Suprapubic skin (tissue), 4 donors: ENCODE measurements around the gene SLC25A15.

Experiments used
- EP300 ChIP-seq: sonication (generic); formaldehyde crosslinking; IDR thresholded peaks from one replicate; pipeline ENCODE4 v1.6.1; 2017; ENCODE audit warnings: antibody characterized with exemption
- POLR2A ChIP-seq, 2 donors: fragments of 450-650 bp; IDR thresholded peaks; one replicate each; pipeline ENCODE4 v1.6.1; 2017; ENCODE audit warnings: antibody characterized with exemption in 2 of 2, mild to moderate bottlenecking in 2 of 2, moderate library complexity in 2 of 2
- POLR2AphosphoS5 ChIP-seq, 3 donors: sonication (generic); formaldehyde crosslinking; IDR thresholded peaks; one replicate each; pipeline ENCODE4 v1.6.1; 2017; ENCODE audit warnings: antibody characterized with exemption in 3 of 3
- TF ChIP-seq, protein P1 (sequence below), 2 donors: fragments of 200-600 bp in 1 of 2; fragments of 450-650 bp in 1 of 2; sonication (generic) in 1 of 2; IDR thresholded peaks; one replicate each; pipeline ENCODE4 v1.5.1; 2016 to 2019; ENCODE audit warnings: antibody characterized with exemption in 2 of 2, mild to moderate bottlenecking in 1 of 2, moderate library complexity in 1 of 2

DNA sequence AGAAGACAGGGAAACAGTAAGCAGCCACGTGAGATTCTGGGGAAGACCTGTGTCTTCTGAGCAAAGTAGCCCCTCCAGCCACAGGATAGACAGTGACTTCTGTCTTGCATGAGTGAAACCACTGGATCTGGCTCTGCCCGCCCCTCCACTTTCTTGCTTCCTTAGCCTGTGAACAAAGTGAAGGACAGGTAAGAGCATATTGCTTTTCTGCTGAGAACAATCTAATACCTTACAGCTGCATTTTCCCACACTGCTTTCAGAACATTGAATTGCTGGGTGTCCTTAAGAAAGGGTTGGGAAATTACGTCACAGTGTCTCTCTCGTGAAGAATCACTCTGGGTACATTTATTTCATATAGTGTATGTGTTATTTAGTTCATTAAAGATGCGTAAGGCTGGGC, 11.1 kb downstream of the SLC25A15 start:
- TF ChIP-seq, protein P1, sequence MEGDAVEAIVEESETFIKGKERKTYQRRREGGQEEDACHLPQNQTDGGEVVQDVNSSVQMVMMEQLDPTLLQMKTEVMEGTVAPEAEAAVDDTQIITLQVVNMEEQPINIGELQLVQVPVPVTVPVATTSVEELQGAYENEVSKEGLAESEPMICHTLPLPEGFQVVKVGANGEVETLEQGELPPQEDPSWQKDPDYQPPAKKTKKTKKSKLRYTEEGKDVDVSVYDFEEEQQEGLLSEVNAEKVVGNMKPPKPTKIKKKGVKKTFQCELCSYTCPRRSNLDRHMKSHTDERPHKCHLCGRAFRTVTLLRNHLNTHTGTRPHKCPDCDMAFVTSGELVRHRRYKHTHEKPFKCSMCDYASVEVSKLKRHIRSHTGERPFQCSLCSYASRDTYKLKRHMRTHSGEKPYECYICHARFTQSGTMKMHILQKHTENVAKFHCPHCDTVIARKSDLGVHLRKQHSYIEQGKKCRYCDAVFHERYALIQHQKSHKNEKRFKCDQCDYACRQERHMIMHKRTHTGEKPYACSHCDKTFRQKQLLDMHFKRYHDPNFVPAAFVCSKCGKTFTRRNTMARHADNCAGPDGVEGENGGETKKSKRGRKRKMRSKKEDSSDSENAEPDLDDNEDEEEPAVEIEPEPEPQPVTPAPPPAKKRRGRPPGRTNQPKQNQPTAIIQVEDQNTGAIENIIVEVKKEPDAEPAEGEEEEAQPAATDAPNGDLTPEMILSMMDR (IDR thresholded peaks at IDR 0.05) = no peak
- TF ChIP-seq POLR2AphosphoS5 (IDR thresholded peaks at IDR 0.05) (no peak), EP300 (no peak), POLR2A (IDR thresholded peaks at IDR 0.05) (no peak)
